Common myeloid progenitor, CD34-positive (primary cell): ENCODE measurements around the gene ABCB8.

Experiments used
- CTCF ChIA-PET: fragments of 350-600 bp; sonication (Branson Sonifier 250); formaldehyde crosslinking; loops from one replicate; lab custom pipeline; 2021; ENCODE audit warnings: antibody characterized with exemption; lab: Charles Lee
- POLR2A ChIA-PET: fragments of 350-600 bp; sonication (Branson Sonifier 250); formaldehyde crosslinking; loops from one replicate; lab custom pipeline; 2021; ENCODE audit warnings: antibody characterized with exemption; lab: Charles Lee
- DNase-seq, 3 donors: peaks; one replicate each; pipeline versions ENCODE4 v3.0.0 to v3.0.0-alpha.2; 2013
- H3K27ac ChIP-seq, 2 experiments: 1 replicate in 1 of 2; 2 replicates in 1 of 2; pipeline ENCODE4 v1.7.0; 2013; ENCODE audit warnings: inconsistent platforms in 2 of 2, low read length in 2 of 2, mild to moderate bottlenecking in 2 of 2, low read depth in 1 of 2, moderate library complexity in 1 of 2; ENCODE audit not compliant: severe bottlenecking in 2 of 2, insufficient read depth in 1 of 2, poor library complexity in 1 of 2
- H3K27me3 ChIP-seq, 5 experiments: replicated peaks in 2 of 5; 1 replicate in 3 of 5; 2 replicates in 2 of 5; pipeline versions ENCODE4 v1.6.1 to v1.7.0; 2013; ENCODE audit warnings: low read length in 4 of 5, mild to moderate bottlenecking in 2 of 5, moderate library complexity in 2 of 5, inconsistent platforms in 1 of 5; ENCODE audit not compliant: insufficient read depth in 5 of 5, control insufficient read depth in 4 of 5
- H3K36me3 ChIP-seq, 4 experiments: 1 replicate in 2 of 4; 2 replicates in 2 of 4; pipeline versions ENCODE4 v1.6.1 to v1.7.0; 2013; ENCODE audit warnings: low read length in 3 of 4, control low read depth in 1 of 4, mild to moderate bottlenecking in 1 of 4; ENCODE audit not compliant: control insufficient read depth in 4 of 4, insufficient read depth in 4 of 4
- H3K4me1 ChIP-seq, 4 experiments: 1 replicate in 3 of 4; 2 replicates in 1 of 4; pipeline versions ENCODE4 v1.6.1 to v1.7.1; 2013; ENCODE audit warnings: low read length in 3 of 4, mild to moderate bottlenecking in 3 of 4, control low read depth in 1 of 4, inconsistent platforms in 1 of 4, moderate library complexity in 1 of 4; ENCODE audit not compliant: control insufficient read depth in 4 of 4, insufficient read depth in 4 of 4; ENCODE audit errors: control extremely low read depth in 1 of 4
- H3K4me3 ChIP-seq, 7 experiments: 1 replicate in 4 of 7; 2 replicates in 3 of 7; pipeline versions ENCODE4 v1.5.1 to v1.7.0; 2013; ENCODE audit warnings: mild to moderate bottlenecking in 7 of 7, low read length in 6 of 7, moderate library complexity in 6 of 7, inconsistent platforms in 2 of 7, low read depth in 2 of 7, control low read depth in 1 of 7; ENCODE audit not compliant: insufficient read depth in 4 of 7, control insufficient read depth in 1 of 7; ENCODE audit errors: extremely low read depth in 1 of 7
- H3K9me3 ChIP-seq, 5 experiments: 1 replicate in 4 of 5; 2 replicates in 1 of 5; pipeline versions ENCODE4 v1.6.1 to v1.7.1; 2013; ENCODE audit warnings: low read length in 4 of 5, mild to moderate bottlenecking in 2 of 5, inconsistent platforms in 1 of 5, low read depth in 1 of 5, moderate library complexity in 1 of 5; ENCODE audit not compliant: control insufficient read depth in 4 of 5, insufficient read depth in 2 of 5; ENCODE audit errors: control extremely low read depth in 1 of 5
- WGBS: methylation state at CpG from one replicate; pipeline ENCODE4 v1.1.5; 2013; ENCODE audit not compliant: insufficient coverage; 5-methylcytosine and 5-hydroxymethylcytosine counted together

ABCB8 gene

DNA sequence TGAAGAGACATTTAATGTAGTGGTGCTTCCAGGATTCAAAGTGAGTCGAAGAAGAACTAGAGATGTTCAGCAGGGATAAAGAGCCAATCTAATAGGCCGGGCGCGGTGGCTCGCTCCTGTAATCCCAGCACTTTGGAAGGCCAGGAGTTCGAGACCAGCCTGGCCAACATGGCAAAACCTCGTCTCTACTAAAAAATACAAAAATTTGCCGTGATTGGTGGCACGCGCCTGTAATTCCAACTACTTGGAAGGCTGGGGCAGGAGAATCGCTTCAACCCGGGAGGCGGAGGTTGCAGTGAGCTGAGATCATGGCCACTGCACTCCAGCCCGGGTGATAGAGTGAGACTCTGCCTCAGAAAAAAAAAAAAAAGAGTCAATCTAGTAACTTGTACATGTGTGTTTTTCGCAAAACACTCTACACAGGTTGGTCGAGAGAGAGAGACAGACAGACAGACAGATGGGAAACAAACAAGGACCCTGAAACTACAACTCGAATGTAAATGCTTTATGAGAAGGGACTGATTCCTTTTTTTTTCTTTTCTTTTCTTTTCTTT, 775 bp downstream of the ABCB8 start:
- peak overlapping the region; percentile 75 to 89 for H3K27ac ChIP-seq
- peaks cover 0 to 8% (median 2%) of the 10 kb centered on the region in 4 experiments for H3K36me3 ChIP-seq
- ChIA-PET CTCF (interaction anchor here (0.5 to 5.9 kb wide), 10 partner anchors 8 to 82 kb away, joined by 3 to 39 read pairs (median 5); partner anchors contain the start of gene SLC4A2), POLR2A (interaction anchor here (0.6 to 1.5 kb wide), 5 partner anchors 10 to 118 kb away, joined by 3 to 7 read pairs (median 3); partner anchors contain the start of genes FASTK and TMUB1)
- H3K9me3 ChIP-seq = no peaks in the 10 kb centered on the region
- no peak for DNase-seq
- peak overlapping the region in 6 of 7 experiments; percentile 72 to 90 (median 86) for H3K4me3 ChIP-seq
- peaks cover 7 to 18% (median 14%) of the 10 kb centered on the region in 4 experiments for H3K4me1 ChIP-seq
- 76% methylated on average over 14 of the region's 17 CpGs for WGBS
- H3K27me3 ChIP-seq = peaks cover 0 to 3% (median 0%) of the 10 kb centered on the region in 5 experiments

DNA sequence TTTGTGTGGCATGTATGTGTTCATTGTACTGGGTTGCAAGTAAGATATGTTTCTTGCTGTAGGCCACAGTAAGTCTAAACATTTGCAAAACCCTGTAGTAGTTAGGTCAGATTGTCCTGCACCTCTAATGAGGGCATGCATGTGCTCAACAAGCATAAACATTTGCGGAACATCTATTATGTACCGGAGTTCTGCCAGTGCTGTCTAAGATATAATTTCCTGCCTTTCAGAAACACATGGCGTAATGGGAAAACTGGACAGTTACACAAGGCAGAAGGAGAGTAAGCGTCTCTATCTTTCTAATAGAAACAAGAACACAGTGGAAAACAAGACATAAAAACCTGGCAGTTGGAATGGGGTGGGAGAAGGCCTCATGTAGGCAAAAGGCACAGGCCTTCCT, 2.8 kb downstream of the ABCB8 start:
- Histone ChIP-seq H3K36me3 (peaks cover 4 to 28% (median 15%) of the 10 kb centered on the region in 4 experiments), H3K9me3 (no peaks in the 10 kb centered on the region), H3K27me3 (peaks cover 0 to 2% (median 0%) of the 10 kb centered on the region in 5 experiments), H3K27ac (no peak overlapping the region), H3K4me3 (no peak overlapping the region), H3K4me1 (peaks cover 7 to 18% (median 14%) of the 10 kb centered on the region in 4 experiments)
- POLR2A ChIA-PET = no interaction called here
- CTCF ChIA-PET = interaction anchor here (0.9 to 5.9 kb wide), 4 partner anchors 13 to 90 kb away, joined by 3 to 39 read pairs (median 3); no protein-coding TSS in a partner anchor
- WGBS = 100% methylated on average over 3 of the region's 4 CpGs
- no peak for DNase-seq

DNA sequence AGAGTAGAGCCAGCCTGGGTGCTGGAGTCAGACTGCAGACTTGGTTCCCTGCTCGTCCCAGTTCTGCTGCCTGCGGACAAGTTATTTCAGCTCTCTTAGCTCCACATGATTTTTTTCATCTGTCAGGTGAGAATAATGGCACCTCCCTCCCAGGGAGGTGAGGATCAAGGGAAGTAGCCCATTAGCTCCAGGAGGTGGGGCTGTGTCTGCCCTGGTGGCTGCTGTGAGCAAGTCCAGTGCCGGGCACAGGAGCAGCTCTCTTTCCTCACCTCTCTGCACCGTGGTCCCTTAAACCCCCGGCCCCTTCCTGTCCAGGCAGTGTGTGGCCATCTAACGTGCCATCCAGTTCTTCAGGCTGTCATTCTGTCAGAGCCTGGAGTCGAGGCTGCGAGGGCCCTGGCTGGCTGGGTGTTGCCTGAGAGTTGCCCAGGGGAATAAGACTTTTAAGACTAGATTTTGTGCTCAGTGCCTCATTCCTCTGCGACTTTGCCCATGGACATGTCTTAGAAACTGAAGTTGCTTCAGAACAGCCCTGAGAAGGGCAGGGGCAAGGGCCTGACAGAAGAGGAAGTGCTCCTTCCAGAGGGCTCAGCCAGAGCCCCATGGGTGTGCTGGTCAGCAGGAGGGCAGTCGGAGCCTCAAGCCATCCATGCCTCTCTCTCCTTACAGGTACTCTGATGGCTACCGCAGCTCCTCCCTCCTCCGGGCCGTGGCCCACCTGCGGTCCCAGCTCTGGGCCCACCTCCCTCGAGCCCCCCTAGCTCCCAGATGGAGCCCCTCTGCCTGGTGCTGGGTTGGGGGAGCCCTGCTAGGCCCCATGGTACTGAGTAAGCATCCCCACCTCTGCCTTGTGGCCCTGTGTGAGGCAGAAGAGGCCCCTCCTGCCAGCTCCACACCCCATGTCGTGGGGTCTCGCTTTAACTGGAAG, 5.0 kb downstream of the ABCB8 start:
- no peak overlapping the region for H3K27ac ChIP-seq
- CTCF ChIA-PET = interaction anchor here (0.6 to 5.9 kb wide), 4 partner anchors 15 to 35 kb away, joined by 3 to 39 read pairs (median 5); no protein-coding TSS in a partner anchor

DNA sequence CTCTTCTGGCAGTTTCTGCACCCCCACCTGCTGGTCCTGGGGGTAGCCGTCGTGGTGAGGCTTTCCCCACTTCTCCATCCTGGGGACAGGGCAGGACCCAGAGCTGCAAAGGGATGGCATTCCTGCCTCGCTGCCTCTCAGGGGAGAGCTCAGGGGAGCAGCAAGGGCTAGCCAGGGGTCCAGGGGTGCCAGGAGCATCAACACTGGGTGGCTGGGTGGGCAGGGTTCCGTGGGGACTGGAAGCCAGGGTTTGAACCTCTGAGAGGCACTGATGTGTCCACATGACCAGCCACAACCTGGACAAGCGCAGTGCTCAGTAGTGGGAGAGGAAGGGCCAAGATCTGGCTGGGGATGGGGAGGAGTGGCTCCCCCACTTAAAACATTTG, 5.6 kb downstream of the ABCB8 start:
- no peaks in the 10 kb centered on the region for H3K27me3 ChIP-seq
- CTCF ChIA-PET = interaction anchor here (0.6 to 1.4 kb wide), 2 partner anchors 16 to 34 kb away, joined by 3 to 6 read pairs; no protein-coding TSS in a partner anchor
- 100% methylated on average over 3 of the region's 5 CpGs for WGBS
- no peak overlapping the region for H3K27ac ChIP-seq
- no peaks in the 10 kb centered on the region for H3K9me3 ChIP-seq
- peaks cover 6 to 41% (median 26%) of the 10 kb centered on the region in 4 experiments for H3K36me3 ChIP-seq
- no peak for DNase-seq
- H3K4me3 ChIP-seq = no peak overlapping the region
- H3K4me1 ChIP-seq = peaks cover 5 to 14% (median 10%) of the 10 kb centered on the region in 4 experiments
- POLR2A ChIA-PET = no interaction called here

More for the DNA sequence above, 5.0 kb downstream of the ABCB8 start:
- POLR2A ChIA-PET = no interaction called here
- peaks cover 6 to 10% (median 7%) of the 10 kb centered on the region in 4 experiments for H3K4me1 ChIP-seq
- DNase-seq = no peak
- 92% methylated on average over 13 of the region's 17 CpGs for WGBS
- peaks cover 6 to 41% (median 26%) of the 10 kb centered on the region in 4 experiments for H3K36me3 ChIP-seq
- H3K4me3 ChIP-seq = no peak overlapping the region
- no peaks in the 10 kb centered on the region for H3K9me3 ChIP-seq
- H3K27me3 ChIP-seq = no peaks in the 10 kb centered on the region

DNA sequence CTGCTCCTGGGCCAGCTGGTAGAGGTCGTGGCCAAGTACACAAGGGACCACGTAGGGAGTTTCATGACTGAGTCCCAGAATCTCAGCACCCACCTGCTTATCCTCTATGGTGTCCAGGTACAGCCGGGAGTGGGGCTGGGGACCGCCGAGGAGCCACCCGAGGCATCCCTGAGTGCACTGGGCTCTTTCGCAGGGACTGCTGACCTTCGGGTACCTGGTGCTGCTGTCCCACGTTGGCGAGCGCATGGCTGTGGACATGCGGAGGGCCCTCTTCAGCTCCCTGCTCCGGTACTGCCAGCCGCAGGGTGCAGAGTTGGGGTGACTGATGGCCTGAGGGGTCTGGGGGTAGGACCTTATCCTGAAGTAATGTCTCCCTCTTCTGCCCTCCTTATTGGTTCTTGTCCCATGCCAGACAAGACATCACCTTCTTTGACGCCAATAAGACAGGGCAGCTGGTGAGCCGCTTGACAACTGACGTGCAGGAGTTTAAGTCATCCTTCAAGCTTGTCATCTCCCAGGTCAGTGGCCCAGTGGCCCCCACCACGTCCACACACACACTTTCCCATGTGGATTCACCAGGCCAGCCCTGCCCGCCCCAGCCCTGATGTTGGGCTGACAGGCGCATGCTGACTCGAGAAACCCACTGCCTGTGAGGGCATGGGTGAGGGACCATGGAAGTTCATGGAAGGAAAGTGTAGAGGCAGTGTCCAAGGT, 6.2 kb downstream of the ABCB8 start:
- H3K4me1 ChIP-seq = peaks cover 0 to 17% (median 13%) of the 10 kb centered on the region in 4 experiments
- no peak for DNase-seq
- H3K4me3 ChIP-seq = no peak overlapping the region
- POLR2A ChIA-PET = no interaction called here
- CTCF ChIA-PET = interaction anchor here (0.6 to 1.4 kb wide), 2 partner anchors 16 to 34 kb away, joined by 3 to 6 read pairs; no protein-coding TSS in a partner anchor
- H3K27ac ChIP-seq = no peak overlapping the region
- H3K27me3 ChIP-seq = no peaks in the 10 kb centered on the region
- WGBS = 92% methylated on average over 18 of the region's 21 CpGs
- no peaks in the 10 kb centered on the region for H3K9me3 ChIP-seq
- peaks cover 6 to 41% (median 26%) of the 10 kb centered on the region in 4 experiments for H3K36me3 ChIP-seq

DNA sequence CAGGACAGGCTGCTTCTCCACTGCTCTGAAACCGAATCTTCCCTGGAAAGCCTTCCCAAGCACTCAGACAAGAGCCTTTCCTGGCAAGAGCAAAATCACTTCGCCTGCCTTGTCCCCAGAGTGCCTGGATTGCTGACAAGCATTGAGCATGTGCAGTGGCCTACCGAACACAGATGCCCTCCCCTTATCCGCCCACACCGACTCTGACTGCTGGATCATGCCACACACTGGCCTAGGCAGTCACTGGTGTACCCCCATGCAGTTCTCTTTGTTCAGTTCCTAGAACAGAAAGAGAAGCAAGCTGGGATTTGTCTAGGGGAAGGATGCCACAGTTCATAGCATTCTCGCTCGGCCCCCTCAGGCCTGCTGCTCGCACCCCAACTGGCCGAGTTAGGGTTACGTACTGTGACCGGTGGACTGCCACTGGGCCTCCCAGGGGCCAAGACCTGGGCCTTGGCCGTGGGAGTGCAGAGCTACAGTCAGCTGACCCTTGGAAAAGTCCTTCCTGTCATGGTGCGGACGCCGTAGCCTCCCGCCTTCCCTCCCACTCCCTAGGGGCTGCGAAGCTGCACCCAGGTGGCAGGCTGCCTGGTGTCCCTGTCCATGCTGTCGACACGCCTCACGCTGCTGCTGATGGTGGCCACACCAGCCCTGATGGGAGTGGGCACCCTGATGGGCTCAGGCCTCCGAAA, 6.9 kb downstream of the ABCB8 start:
- no peak overlapping the region for H3K4me3 ChIP-seq
- H3K4me1 ChIP-seq = peaks cover 0 to 24% (median 20%) of the 10 kb centered on the region in 4 experiments
- CTCF ChIA-PET = interaction anchor here (1.4 kb wide), 1 partner anchor 13 kb away, joined by 5 read pairs; no protein-coding TSS in a partner anchor
- 94% methylated on average over 16 of the region's 21 CpGs for WGBS
- peaks cover 6 to 41% (median 26%) of the 10 kb centered on the region in 4 experiments for H3K36me3 ChIP-seq
- no peaks in the 10 kb centered on the region for H3K9me3 ChIP-seq
- DNase-seq = no peak
- H3K27me3 ChIP-seq = no peaks in the 10 kb centered on the region
- no peak overlapping the region for H3K27ac ChIP-seq
- POLR2A ChIA-PET = no interaction called here
